Tibial artery (tissue), 4 donors: Measurements from ENCODE around the gene NPAS3.

Source experiments
- DNase-seq, 2 donors: peaks; one replicate each; pipeline ENCODE4 v3.0.0-alpha.2; 2019
- H3K27ac ChIP-seq, 2 donors: fragments of 200-600 bp; sonication (generic) in 1 of 2; 1 replicate in 1 of 2; 2 replicates in 1 of 2; pipeline ENCODE4 v1.5.1; 2018 to 2019; ENCODE audit warnings: mild to moderate bottlenecking in 1 of 2
- H3K27me3 ChIP-seq, 2 donors: fragments of 200-600 bp; sonication (generic) in 1 of 2; one replicate each; pipeline versions ENCODE4 v1.5.1 to v1.6.0; 2016 to 2019
- H3K36me3 ChIP-seq, 3 donors: fragments of 200-600 bp; sonication (generic) in 2 of 3; one replicate each; pipeline ENCODE4 v1.5.1; 2016 to 2019; ENCODE audit warnings: mild to moderate bottlenecking in 2 of 3
- H3K4me1 ChIP-seq, 4 donors: fragments of 200-600 bp; sonication (generic) in 2 of 4; 1 replicate in 3 of 4; 2 replicates in 1 of 4; pipeline ENCODE4 v1.5.1; 2016 to 2019
- H3K4me3 ChIP-seq, 2 donors: fragments of 200-600 bp; sonication (generic) in 1 of 2; 1 replicate in 1 of 2; 2 replicates in 1 of 2; pipeline ENCODE4 v1.5.1; 2018 to 2019; ENCODE audit warnings: mild to moderate bottlenecking in 2 of 2
- H3K9me3 ChIP-seq, 3 donors: fragments of 200-600 bp; sonication (generic) in 1 of 3; one replicate each; pipeline ENCODE4 v1.5.1; 2016 to 2019
- intact Hi-C: fragments of 100-400 bp; cut with DNase I; formaldehyde crosslinking; loops from one replicate; pipeline ENCODE4 v1.15.0; 2023; ENCODE audit warnings: low total_unique reads
- TF ChIP-seq, protein P1 (sequence below), 2 experiments: fragments of 200-600 bp in 1 of 2; fragments of 450-650 bp in 1 of 2; IDR thresholded peaks; one replicate each; pipeline ENCODE4 v1.5.1; 2017 to 2019; ENCODE audit warnings: antibody characterized with exemption in 2 of 2, mild to moderate bottlenecking in 1 of 2, moderate library complexity in 1 of 2

The NPAS3 gene

DNA sequence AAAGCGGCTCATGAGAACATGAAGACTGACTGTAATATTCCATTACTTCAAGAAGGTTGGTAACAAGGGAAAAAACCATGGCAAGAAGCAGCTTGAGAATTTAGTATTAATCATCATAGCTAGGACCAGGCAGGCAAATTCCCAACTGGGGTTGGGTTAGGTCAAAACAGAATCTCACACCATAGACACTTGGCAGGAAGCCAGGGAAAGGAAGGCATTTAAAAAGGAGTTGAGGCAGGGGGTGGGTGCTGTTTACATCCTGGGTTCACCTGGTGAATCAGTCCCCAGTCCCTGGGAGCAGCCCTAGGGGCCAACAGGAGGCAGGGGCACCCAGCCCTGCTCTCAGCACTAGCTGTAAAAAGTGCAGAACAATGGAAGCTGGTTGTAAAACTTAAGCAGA lies 903.6 kb downstream of the NPAS3 start:
- intact Hi-C loops, result no loop called here
- no peaks in the 10 kb centered on the region for H3K36me3 ChIP-seq
- H3K4me1 ChIP-seq, result peaks cover 0 to 5% (median 0%) of the 10 kb centered on the region in 4 donors
- no peak for DNase-seq
- H3K4me3 ChIP-seq, result no peak overlapping the region
- TF ChIP-seq, protein P1, sequence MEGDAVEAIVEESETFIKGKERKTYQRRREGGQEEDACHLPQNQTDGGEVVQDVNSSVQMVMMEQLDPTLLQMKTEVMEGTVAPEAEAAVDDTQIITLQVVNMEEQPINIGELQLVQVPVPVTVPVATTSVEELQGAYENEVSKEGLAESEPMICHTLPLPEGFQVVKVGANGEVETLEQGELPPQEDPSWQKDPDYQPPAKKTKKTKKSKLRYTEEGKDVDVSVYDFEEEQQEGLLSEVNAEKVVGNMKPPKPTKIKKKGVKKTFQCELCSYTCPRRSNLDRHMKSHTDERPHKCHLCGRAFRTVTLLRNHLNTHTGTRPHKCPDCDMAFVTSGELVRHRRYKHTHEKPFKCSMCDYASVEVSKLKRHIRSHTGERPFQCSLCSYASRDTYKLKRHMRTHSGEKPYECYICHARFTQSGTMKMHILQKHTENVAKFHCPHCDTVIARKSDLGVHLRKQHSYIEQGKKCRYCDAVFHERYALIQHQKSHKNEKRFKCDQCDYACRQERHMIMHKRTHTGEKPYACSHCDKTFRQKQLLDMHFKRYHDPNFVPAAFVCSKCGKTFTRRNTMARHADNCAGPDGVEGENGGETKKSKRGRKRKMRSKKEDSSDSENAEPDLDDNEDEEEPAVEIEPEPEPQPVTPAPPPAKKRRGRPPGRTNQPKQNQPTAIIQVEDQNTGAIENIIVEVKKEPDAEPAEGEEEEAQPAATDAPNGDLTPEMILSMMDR (IDR thresholded peaks at IDR 0.05), result no peak
- no peaks in the 10 kb centered on the region for H3K9me3 ChIP-seq
- no peaks in the 10 kb centered on the region for H3K27me3 ChIP-seq
- no peak overlapping the region for H3K27ac ChIP-seq

DNA sequence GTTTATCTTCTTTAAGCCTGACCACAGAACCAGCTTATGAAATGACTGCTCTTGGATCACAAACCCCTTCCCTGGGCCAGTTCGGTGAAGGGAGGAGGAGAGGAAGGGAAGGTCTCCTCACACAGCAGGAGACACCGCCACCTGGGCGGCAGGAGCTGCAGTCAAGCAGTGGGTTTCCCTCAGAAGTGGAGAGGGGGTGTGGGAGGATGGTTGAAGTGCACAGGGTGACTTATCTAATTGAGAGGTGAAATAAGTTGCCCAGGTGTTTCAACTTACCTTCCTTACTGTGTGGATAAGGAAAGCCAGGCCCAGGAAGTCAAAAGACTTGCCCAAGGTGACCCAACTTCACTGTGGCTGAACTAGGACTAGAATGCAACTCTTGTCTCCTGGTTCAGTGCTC lies 905.4 kb downstream of the NPAS3 start:
- Histone ChIP-seq H3K27ac (no peak overlapping the region), H3K36me3 (no peaks in the 10 kb centered on the region), H3K4me1 (peaks cover 0 to 5% (median 0%) of the 10 kb centered on the region in 4 donors), H3K9me3 (no peaks in the 10 kb centered on the region), H3K27me3 (no peaks in the 10 kb centered on the region), H3K4me3 (no peak overlapping the region)
- intact Hi-C loops, result no loop called here
- no peak for DNase-seq
- TF ChIP-seq, protein P1 (IDR thresholded peaks at IDR 0.05), result no peak

DNA sequence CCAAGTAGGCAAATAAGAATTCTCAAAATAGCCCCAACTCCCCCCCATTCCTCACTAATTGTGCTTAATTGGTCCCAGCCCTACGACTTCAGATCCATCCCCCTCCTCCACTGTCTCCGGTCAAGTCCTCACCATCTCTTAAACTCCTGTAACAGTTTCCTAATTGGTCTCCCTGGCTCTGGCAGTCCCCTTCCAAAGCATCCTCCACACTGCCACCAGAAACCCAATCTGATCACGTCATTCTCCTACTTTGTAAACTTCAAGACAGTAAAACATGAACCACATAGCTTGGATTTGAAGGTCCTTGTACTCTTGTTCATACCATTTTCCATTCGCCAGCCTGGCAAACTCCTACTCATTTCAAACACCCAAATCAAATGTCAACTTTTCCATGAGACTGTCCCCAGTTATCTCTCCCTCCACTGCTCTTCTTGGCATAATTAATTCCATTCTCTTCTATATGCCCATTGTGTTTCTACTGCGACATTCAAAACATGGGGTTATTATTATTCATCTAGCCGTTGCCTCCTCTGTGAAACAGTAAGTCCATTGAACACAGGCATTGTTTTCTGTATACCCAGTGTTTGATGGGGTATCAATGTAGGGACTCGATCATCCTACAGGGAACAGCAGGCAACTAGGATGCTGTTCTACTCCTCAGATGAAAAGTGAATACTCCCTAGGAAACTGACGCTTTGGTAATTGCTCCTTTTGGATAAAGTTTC lies 907.6 kb downstream of the NPAS3 start:
- Histone ChIP-seq H3K27ac (no peak overlapping the region), H3K36me3 (no peaks in the 10 kb centered on the region), H3K4me3 (no peak overlapping the region), H3K9me3 (no peaks in the 10 kb centered on the region), H3K4me1 (no peaks in the 10 kb centered on the region), H3K27me3 (no peaks in the 10 kb centered on the region)
- TF ChIP-seq, protein P1 (IDR thresholded peaks at IDR 0.05), result no peak
- DNase-seq, result no peak
- intact Hi-C loops, result no loop called here

DNA sequence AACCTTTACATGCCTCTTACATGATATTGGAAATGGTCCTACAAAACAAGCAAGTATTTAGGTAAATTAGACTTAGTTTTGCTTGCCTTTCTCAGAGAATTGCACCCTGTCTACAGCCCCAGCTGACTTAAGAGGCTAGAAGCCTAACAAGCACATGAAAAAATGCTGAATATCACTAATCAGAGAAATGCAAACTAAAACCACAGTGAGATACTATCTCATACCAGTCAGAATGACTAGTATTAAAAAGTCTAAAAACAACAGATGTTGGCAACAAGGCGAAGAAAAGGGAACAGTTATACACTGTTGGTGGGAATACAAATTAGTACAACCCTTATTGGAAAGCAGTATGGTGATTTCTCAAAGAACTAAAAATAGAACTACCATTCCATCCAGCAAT lies 908.4 kb downstream of the NPAS3 start:
- H3K4me3 ChIP-seq, result no peak overlapping the region
- H3K27ac ChIP-seq, result no peak overlapping the region
- no peaks in the 10 kb centered on the region for H3K36me3 ChIP-seq
- H3K4me1 ChIP-seq, result no peaks in the 10 kb centered on the region
- TF ChIP-seq, protein P1 (IDR thresholded peaks at IDR 0.05), result no peak
- intact Hi-C loops, result no loop called here
- no peaks in the 10 kb centered on the region for H3K9me3 ChIP-seq
- H3K27me3 ChIP-seq, result no peaks in the 10 kb centered on the region
- DNase-seq, result no peak

DNA sequence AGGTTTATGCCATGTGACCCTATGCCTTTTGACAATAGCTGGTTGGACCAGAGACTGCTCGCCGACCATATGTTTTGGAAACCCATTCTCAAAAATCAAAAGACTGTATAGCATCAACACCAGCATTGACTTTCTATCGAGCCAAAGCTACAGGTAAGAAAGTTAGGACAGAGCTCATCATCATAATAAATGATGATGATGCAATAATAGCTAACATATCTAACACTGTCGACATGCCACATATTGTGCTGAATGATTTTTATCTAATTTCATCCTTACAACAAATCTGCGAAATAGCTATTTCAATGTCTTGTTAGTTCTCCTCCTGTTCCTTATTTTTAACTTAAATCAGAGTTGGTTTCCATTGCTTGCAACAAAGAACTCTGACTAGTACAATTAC lies 909.3 kb downstream of the NPAS3 start:
- intact Hi-C loops, result no loop called here
- TF ChIP-seq, protein P1 (IDR thresholded peaks at IDR 0.05), result no peak

More for the DNA sequence above, 909.3 kb downstream of the NPAS3 start:
- Histone ChIP-seq H3K4me3 (no peak overlapping the region), H3K27ac (no peak overlapping the region), H3K36me3 (no peaks in the 10 kb centered on the region), H3K9me3 (no peaks in the 10 kb centered on the region), H3K27me3 (no peaks in the 10 kb centered on the region), H3K4me1 (no peaks in the 10 kb centered on the region)
- DNase-seq, result no peak
